Breast epithelium (tissue), 3 donors: ENCODE measurements around the gene BSPRY.

Experiments used
- POLR2A ChIP-seq: fragments of 450-650 bp; IDR thresholded peaks from one replicate; pipeline ENCODE4 v1.6.1; 2016; ENCODE audit warnings: antibody characterized with exemption, mild to moderate bottlenecking, moderate library complexity
- POLR2AphosphoS5 ChIP-seq, 3 donors: sonication (generic); formaldehyde crosslinking; IDR thresholded peaks; one replicate each; pipeline ENCODE4 v1.6.1; 2017; ENCODE audit warnings: antibody characterized with exemption in 3 of 3
- TF ChIP-seq, protein P1 (sequence below), 3 donors: fragments of 450-650 bp; IDR thresholded peaks; one replicate each; pipeline ENCODE4 v1.5.1; 2016 to 2017; ENCODE audit warnings: antibody characterized with exemption in 3 of 3, mild to moderate bottlenecking in 3 of 3, moderate library complexity in 3 of 3

- TF ChIP-seq, protein P1, sequence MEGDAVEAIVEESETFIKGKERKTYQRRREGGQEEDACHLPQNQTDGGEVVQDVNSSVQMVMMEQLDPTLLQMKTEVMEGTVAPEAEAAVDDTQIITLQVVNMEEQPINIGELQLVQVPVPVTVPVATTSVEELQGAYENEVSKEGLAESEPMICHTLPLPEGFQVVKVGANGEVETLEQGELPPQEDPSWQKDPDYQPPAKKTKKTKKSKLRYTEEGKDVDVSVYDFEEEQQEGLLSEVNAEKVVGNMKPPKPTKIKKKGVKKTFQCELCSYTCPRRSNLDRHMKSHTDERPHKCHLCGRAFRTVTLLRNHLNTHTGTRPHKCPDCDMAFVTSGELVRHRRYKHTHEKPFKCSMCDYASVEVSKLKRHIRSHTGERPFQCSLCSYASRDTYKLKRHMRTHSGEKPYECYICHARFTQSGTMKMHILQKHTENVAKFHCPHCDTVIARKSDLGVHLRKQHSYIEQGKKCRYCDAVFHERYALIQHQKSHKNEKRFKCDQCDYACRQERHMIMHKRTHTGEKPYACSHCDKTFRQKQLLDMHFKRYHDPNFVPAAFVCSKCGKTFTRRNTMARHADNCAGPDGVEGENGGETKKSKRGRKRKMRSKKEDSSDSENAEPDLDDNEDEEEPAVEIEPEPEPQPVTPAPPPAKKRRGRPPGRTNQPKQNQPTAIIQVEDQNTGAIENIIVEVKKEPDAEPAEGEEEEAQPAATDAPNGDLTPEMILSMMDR (IDR thresholded peaks at IDR 0.05), result no peak
- TF ChIP-seq POLR2AphosphoS5 (IDR thresholded peaks at IDR 0.05), result no peak
- no peak for TF ChIP-seq POLR2A
Observed at GRCh38 chr9:113350107-113350661, 843 bp downstream of the BSPRY start.
